ENCODE data around the gene MOB3A. TPM values are rescaled to one million over a fixed set of nuclear protein-coding genes. Genes with fewer than 3 reads are reported as not detected.
A peak's percentile ranks its signal among the peaks of the same experiment; 100 is the strongest.

The MOB3A gene
- total and polyA plus RNA-seq, 9 of the 15 experiments (the other 6 are each of a cell fraction or from before 2014, with no cell fraction given): 1.1 to 24.1 (median 6.0) TPM

GRCh38 chr19:2041683-2042484, 54.2 kb downstream of the MOB3A start (continued):
- no peak for TF ChIP-seq ARID3A (IDR thresholded peaks at IDR 0.05; ENCODE audit: borderline replicate concordance, low read depth, low read length)
- TF ChIP-seq ZFP30 (CRISPR knock-in tag; IDR thresholded peaks at IDR 0.05; ENCODE audit: borderline replicate concordance): no peak
- no peak for TF ChIP-seq YBX1 (IDR thresholded peaks at IDR 0.05)
- peak; percentile 86 for TF ChIP-seq FOS (IDR thresholded peaks at IDR 0.05; ENCODE audit: extremely low read depth, insufficient read length)
- TF ChIP-seq BRF2 (IDR thresholded peaks at IDR 0.05; ENCODE audit: borderline replicate concordance, insufficient read depth, insufficient read length): no peak
- TF ChIP-seq FOXJ2 (tag; IDR thresholded peaks at IDR 0.05): no peak
- TF ChIP-seq U2AF1 (optimal IDR thresholded peaks at IDR 0.05; ENCODE audit: low read depth, low read length): no peak
- TF ChIP-seq SP2 (IDR thresholded peaks at IDR 0.05; ENCODE audit: extremely low read depth, low read depth, low read length, poor library complexity, severe bottlenecking): peak; percentile 33
- no peak for TF ChIP-seq NCOA4 (IDR thresholded peaks at IDR 0.05; ENCODE audit: partially characterized antibody)
- TF ChIP-seq MAFK (IDR thresholded peaks at IDR 0.05; ENCODE audit: low read length): no peak
- TF ChIP-seq ZNF592 (IDR thresholded peaks at IDR 0.05): 0 out of 2 replicates have a peak, but pooled peaks have one; percentile 57
- no peak for TF ChIP-seq ZHX1 (conservative IDR thresholded peaks at IDR 0.05; ENCODE audit: low read length)
- TF ChIP-seq TBL1XR1 (IDR thresholded peaks at IDR 0.05; ENCODE audit: low read length in 2 of 2): peak; percentile 17 to 68; a peak in 2 of 4 replicates
- TF ChIP-seq GMEB1 (CRISPR knock-in tag; IDR thresholded peaks at IDR 0.05): no peak
- TF ChIP-seq CHD1 (IDR thresholded peaks at IDR 0.05; ENCODE audit: low read length): no peak

Measured in K562 (cell line).